MV-4-11 (cell line): ENCODE data around the gene GSTA5.
"Not testable (repeated sequence)": the region's sequence is repeated elsewhere in the genome, so short reads cannot be mapped to it uniquely, and the experiment has no call there.

Experiments used
- DNase-seq: peaks from one replicate; lab custom pipeline; 2025; lab: John Stamatoyannopoulos, UW

GSTA5 gene

GRCh38 chr6:52788478-52788877 lies 52.1 kb downstream of the GSTA5 start:
- DNase-seq: no peak

DNA sequence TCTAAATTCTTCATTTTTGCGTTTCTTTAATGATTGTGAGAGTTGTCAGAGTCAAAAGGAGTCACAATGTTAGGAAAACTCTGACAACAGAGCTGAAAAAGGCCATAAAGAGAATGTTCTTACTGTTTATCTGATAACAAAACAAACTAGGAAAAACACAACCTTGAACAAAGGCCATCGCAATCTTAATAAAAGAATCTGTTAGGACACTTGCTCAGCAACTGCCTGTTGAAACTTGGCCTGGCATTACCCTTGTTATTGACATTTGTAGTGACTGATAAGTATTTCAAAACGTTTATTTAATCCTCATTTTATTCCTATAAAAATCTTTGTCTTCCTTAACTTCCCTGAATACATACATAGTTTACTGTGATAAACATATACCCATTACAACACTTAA lies 52.7 kb downstream of the GSTA5 start:
- DNase-seq: no peak

DNA sequence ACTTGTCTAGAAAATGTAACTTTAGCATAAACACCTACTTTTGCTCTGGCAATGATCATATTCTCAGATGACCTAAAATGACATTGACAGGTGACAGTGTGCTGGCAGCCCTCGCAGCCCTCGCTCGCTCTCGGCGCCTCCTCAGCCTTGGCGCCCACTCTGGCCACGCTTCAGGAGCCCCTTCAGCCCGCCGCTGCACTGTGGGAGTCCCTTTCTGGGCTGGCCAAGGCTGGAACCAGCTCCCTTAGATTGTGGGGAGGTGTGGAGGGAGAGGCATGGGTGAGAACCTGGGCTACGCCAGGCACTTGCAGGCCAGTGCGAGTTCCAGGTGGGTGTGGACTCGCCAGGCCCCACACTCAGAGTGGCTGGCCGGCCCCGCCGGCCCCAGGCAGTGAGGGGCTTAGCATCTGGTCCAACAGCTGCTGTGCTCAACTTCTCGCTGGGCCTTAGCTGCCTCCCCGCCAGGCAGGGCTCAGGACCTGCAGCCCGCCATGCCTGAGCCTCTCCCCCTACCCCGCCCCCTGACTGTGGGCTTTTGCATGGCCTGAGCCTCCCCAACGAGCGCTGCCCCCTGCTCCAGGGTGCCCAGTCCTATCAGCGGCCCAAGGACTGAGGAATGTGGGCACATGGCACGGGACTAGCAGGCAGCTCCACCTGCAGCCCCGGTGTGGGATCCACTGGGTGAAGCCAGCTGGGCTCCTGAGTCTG lies 54.2 kb downstream of the GSTA5 start:
- DNase-seq: no peak

- not testable (repeated sequence) for DNase-seq
Observed at GRCh38 chr6:52782696-52783274, 57.8 kb downstream of the GSTA5 start.

- not testable (repeated sequence) for DNase-seq
Observed at GRCh38 chr6:52782209-52782608, 58.4 kb downstream of the GSTA5 start.
